ENCODE data around the gene ENDOD1. TPM values are rescaled to one million over a fixed set of nuclear protein-coding genes. Genes with fewer than 3 reads are reported as not detected.
A peak's percentile ranks its signal among the peaks of the same experiment; 100 is the strongest.

ENDOD1 gene
- total RNA-seq, 4 donors from 2014 or later = 106 to 210 (median 154) TPM

DNA sequence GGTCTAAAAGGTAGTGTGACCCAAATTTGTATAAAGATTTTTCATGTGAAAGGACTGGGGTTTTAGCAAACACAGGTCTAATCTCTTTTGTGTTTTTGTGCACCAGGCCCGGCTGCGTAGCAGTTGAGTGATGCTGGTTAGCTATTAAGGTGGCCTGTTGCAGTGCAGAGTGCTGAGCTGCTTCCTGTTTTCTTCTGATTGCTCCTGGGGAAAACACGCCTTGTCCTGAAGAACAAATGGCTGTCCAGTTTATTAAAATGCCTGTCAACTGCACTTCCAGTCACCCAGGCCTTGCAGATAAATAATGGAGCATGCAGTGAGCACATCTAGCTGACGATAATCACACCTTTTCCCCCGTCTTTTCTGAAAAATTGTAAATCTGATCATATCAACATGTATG, 21.1 kb upstream of the ENDOD1 start:
- no peaks in the 10 kb centered on the region for H3K27me3 ChIP-seq
- no peaks in the 10 kb centered on the region for H3K9me3 ChIP-seq
- peak; percentile 66 to 88 for DNase-seq (ENCODE audit: low spot score in 2 of 2)
- TF ChIP-seq, protein P1, sequence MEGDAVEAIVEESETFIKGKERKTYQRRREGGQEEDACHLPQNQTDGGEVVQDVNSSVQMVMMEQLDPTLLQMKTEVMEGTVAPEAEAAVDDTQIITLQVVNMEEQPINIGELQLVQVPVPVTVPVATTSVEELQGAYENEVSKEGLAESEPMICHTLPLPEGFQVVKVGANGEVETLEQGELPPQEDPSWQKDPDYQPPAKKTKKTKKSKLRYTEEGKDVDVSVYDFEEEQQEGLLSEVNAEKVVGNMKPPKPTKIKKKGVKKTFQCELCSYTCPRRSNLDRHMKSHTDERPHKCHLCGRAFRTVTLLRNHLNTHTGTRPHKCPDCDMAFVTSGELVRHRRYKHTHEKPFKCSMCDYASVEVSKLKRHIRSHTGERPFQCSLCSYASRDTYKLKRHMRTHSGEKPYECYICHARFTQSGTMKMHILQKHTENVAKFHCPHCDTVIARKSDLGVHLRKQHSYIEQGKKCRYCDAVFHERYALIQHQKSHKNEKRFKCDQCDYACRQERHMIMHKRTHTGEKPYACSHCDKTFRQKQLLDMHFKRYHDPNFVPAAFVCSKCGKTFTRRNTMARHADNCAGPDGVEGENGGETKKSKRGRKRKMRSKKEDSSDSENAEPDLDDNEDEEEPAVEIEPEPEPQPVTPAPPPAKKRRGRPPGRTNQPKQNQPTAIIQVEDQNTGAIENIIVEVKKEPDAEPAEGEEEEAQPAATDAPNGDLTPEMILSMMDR (IDR thresholded peaks at IDR 0.05) = peak in 1 of 5 experiments; percentile 13
- TF ChIP-seq POLR2A (IDR thresholded peaks at IDR 0.05) (peak; percentile 78 to 81), EP300 (IDR thresholded peaks at IDR 0.05) (peak; percentile 5 to 97)
- peaks cover 0 to 39% (median 8%) of the 10 kb centered on the region in 4 donors for H3K4me1 ChIP-seq
- H3K27ac ChIP-seq = peak overlapping the region; percentile 94 to 99 (median 96)
- H3K36me3 ChIP-seq = no peaks in the 10 kb centered on the region
- H3K4me3 ChIP-seq = peak overlapping the region; percentile 63 to 93 (median 82)
- WGBS, 2 donors = 3 to 4% methylated on average over 5 of the region's 5 CpGs

DNA sequence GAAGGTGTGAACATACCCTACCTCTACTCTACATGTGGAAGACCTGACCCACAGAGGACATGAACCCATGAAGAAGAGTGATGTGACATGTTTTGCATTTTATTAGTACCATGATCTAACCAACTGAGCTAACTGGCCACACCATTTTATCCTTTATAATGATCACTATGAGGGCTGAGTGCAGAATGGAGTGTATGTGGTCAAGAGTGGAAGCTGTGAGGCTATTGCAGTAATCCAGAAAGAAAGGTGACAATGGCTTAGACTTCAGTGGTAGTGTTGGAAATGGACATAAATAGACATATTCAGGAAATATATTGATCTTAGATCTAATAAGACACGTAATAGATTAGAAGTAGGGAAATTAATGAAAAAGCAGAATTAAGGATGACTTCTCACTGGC, 19.2 kb upstream of the ENDOD1 start:
- Histone ChIP-seq H3K36me3 (no peaks in the 10 kb centered on the region), H3K27ac (peak overlapping the region in 2 of 4 donors; percentile 44 to 99), H3K27me3 (no peaks in the 10 kb centered on the region), H3K4me3 (no peak overlapping the region), H3K9me3 (no peaks in the 10 kb centered on the region), H3K4me1 (peaks cover 0 to 53% (median 22%) of the 10 kb centered on the region in 4 donors)
- no peak for DNase-seq (ENCODE audit: low spot score in 2 of 2)
- 97 to 98% methylated on average over 1 of the region's 1 CpG for WGBS, 2 donors
- TF ChIP-seq, protein P1 (IDR thresholded peaks at IDR 0.05) = no peak
- TF ChIP-seq EP300 (IDR thresholded peaks at IDR 0.05) (no peak), POLR2A (IDR thresholded peaks at IDR 0.05) (no peak)

DNA sequence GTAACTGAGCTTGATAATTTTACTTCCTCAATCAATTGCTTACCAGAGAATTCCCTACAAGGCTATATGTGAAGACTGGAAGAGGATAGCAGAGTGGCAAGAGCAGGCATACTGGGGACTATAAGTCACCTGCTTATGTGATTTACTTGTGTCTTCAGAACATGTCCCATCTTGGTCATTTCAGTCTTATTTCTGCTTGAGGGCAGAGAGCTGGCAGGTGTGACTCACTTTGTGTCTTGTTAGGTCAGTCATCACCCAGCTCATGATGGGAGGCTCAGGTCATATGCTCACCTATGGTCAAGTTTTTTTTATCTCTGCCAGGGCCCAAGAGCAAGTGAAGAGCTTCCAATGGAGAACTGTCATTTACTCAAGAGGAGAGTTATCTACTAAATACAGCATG, 16.7 kb upstream of the ENDOD1 start:
- no peak overlapping the region for H3K27ac ChIP-seq
- peaks cover 0 to 65% (median 32%) of the 10 kb centered on the region in 4 donors for H3K4me1 ChIP-seq
- no peaks in the 10 kb centered on the region for H3K27me3 ChIP-seq
- no peak for DNase-seq (ENCODE audit: low spot score in 2 of 2)
- H3K4me3 ChIP-seq = no peak overlapping the region
- H3K36me3 ChIP-seq = no peaks in the 10 kb centered on the region
- TF ChIP-seq EP300 (IDR thresholded peaks at IDR 0.05) (no peak), POLR2A (IDR thresholded peaks at IDR 0.05) (no peak)
- TF ChIP-seq, protein P1 (IDR thresholded peaks at IDR 0.05) = no peak
- H3K9me3 ChIP-seq = no peaks in the 10 kb centered on the region

DNA sequence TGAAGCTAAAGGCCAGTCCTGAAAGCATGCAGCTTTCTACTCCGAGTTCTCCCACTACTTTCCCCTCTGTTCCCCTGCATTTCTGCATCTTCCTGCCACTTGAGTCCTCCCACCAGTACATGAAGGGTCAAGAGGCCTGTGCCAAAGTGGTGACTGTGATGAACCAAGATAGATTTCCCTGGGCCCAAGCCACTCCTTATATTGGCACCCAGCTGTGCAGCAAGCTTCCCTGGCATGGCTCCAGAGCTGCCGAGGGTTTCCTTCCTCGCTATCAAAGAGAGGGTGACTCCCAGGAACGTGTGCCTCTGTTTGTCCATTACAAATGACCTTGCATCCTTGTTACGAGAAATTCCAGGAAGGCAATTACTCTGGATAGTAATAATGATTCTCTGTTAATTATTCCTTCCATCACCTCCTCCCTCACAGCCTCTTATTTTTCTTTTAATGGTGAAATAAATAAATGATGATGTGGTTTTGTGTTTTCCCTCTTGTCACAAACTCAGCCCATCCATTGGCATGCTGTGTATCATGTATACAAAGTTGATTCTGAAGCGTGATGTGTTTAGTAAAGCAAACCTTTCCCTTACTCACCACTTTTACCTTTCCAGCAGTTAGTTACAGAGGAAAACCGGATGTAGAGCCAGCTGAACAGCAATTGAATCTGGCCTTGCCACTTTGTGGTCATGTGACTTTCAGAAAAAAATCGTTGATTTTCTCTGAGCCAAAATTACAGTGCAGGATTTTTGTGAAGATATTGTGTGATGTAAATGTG, 14.7 kb upstream of the ENDOD1 start:
- no peaks in the 10 kb centered on the region for H3K9me3 ChIP-seq
- peaks cover 0 to 75% (median 30%) of the 10 kb centered on the region in 4 donors for H3K4me1 ChIP-seq
- 22 to 29% methylated on average over 8 of the region's 8 CpGs for WGBS, 2 donors
- DNase-seq (ENCODE audit: low spot score in 2 of 2) = peak in 1 of 2 donors; percentile 42
- H3K36me3 ChIP-seq = no peaks in the 10 kb centered on the region
- H3K4me3 ChIP-seq = no peak overlapping the region
- TF ChIP-seq POLR2A (IDR thresholded peaks at IDR 0.05) (no peak), EP300 (IDR thresholded peaks at IDR 0.05) (no peak)
- TF ChIP-seq, protein P1 (IDR thresholded peaks at IDR 0.05) = no peak
- H3K27ac ChIP-seq = peak overlapping the region in 3 of 4 donors; percentile 28 to 80 (median 76)
- H3K27me3 ChIP-seq = no peaks in the 10 kb centered on the region

DNA sequence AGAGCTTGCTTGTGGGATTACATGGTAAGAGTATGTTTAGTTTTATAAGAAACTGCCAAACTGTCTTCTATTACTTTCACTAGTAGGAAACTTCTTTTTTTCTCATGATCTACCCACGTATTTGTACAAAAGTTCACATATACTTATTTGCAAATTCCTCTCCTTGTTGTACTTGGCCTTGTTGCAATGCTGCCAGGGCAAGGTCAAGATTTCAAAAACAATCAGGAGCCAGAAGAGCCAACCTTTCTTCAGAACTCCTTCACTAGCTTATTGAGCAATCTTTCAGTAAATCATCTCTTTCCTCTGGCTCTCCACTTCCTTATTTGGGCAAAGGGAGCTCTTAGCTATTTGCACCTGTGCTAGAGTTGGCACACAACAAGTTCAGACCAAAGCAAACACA, 13.2 kb upstream of the ENDOD1 start:
- Histone ChIP-seq H3K4me3 (no peak overlapping the region), H3K27ac (peak overlapping the region in 2 of 4 donors; percentile 76 to 80), H3K36me3 (no peaks in the 10 kb centered on the region), H3K27me3 (no peaks in the 10 kb centered on the region), H3K4me1 (peaks cover 0 to 76% (median 42%) of the 10 kb centered on the region in 4 donors), H3K9me3 (no peaks in the 10 kb centered on the region)
- WGBS, 2 donors = 4 to 6% methylated on average over 1 of the region's 1 CpG
- TF ChIP-seq EP300 (IDR thresholded peaks at IDR 0.05) (peak; percentile 77 to 96), POLR2A (IDR thresholded peaks at IDR 0.05) (no peak)
- DNase-seq (ENCODE audit: low spot score in 2 of 2) = peak; percentile 57 to 73
